Colonic mucosa (tissue), 4 donors: ENCODE data around the gene CEP170B. TPM values are rescaled to one million over a fixed set of nuclear protein-coding genes. Genes with fewer than 3 reads are reported as not detected.

Source experiments
- DNase-seq: peaks from one replicate; pipeline ENCODE4 v3.0.0-alpha.2; 2020
- H3K27ac ChIP-seq: fragments of 200-600 bp; one replicate; pipeline ENCODE4 v1.8.0; 2021
- H3K27me3 ChIP-seq: fragments of 200-600 bp; one replicate; pipeline ENCODE4 v1.8.0; 2021
- H3K36me3 ChIP-seq: fragments of 200-600 bp; one replicate; pipeline ENCODE4 v1.8.0; 2021
- H3K4me1 ChIP-seq: fragments of 200-600 bp; one replicate; pipeline ENCODE4 v1.8.0; 2021; ENCODE audit warnings: mild to moderate bottlenecking
- H3K4me3 ChIP-seq: fragments of 200-600 bp; one replicate; pipeline ENCODE4 v1.8.0; 2021
- H3K9ac ChIP-seq, 2 donors: one replicate each; pipeline ENCODE4 v1.7.0; 2013; ENCODE audit warnings: control low read depth in 2 of 2, low read depth in 2 of 2, low read length in 2 of 2
- H3K9me3 ChIP-seq: fragments of 200-600 bp; one replicate; pipeline ENCODE4 v1.8.0; 2021
- CTCF ChIP-seq: fragments of 200-600 bp; IDR thresholded peaks from one replicate; pipeline ENCODE4 v1.8.0; 2022; ENCODE audit warnings: antibody characterized with exemption, mild to moderate bottlenecking
- intact Hi-C: fragments of 100-400 bp; cut with DNase I; formaldehyde crosslinking; loops from one replicate; pipeline ENCODE4 v1.14.1; 2022
- total RNA-seq, 2 donors: library from RNA; stranded (reverse); fragmentation: NEBNext Ultra II Directional in 1 of 2; extraction: Animal tissue kit (Norgen Biotek cat#: 25700) in 1 of 2; gene quantifications; one replicate each; pipeline ENCODE4 v1.2.1, GENCODE V29; 2021
- donor health status: healthy.
- donor health status: DM: no; HTN: no; CAD: no.
- donor health status: DM: no; HTN: no; CAD: no.

CEP170B gene
- total RNA-seq, 2 donors from 2014 or later, result 57.2 to 110 TPM

- intact Hi-C loops, result no loop called here
- H3K4me3 ChIP-seq, result no peak overlapping the region
- no peak for DNase-seq
Measured at GRCh38 chr14:104877806-104878550, 12.9 kb downstream of the CEP170B start.

GRCh38 chr14:104878582-104878981 is 13.5 kb downstream of the CEP170B start:
- Histone ChIP-seq H3K9ac (no peak overlapping the region), H3K9me3 (no peaks in the 10 kb centered on the region), H3K27me3 (no peaks in the 10 kb centered on the region), H3K4me1 (no peaks in the 10 kb centered on the region), H3K36me3 (peaks cover 6% of the 10 kb centered on the region), H3K27ac (no peak overlapping the region), H3K4me3 (no peak overlapping the region)
- intact Hi-C loops, result no loop called here
- no peak for DNase-seq
- no peak for TF ChIP-seq CTCF

More at GRCh38 chr14:104877806-104878550, 12.9 kb downstream of the CEP170B start:
- no peak for TF ChIP-seq CTCF
- Histone ChIP-seq H3K4me1 (no peaks in the 10 kb centered on the region), H3K9ac (no peak overlapping the region), H3K9me3 (no peaks in the 10 kb centered on the region), H3K27me3 (no peaks in the 10 kb centered on the region), H3K27ac (no peak overlapping the region), H3K36me3 (peaks cover 6% of the 10 kb centered on the region)

- no peak overlapping the region for H3K9ac ChIP-seq
- H3K4me3 ChIP-seq, result no peak overlapping the region
- no peak for TF ChIP-seq CTCF
- no peaks in the 10 kb centered on the region for H3K27me3 ChIP-seq
- no peak for DNase-seq
- no peaks in the 10 kb centered on the region for H3K4me1 ChIP-seq
- intact Hi-C loops, result no loop called here
- peaks cover 9% of the 10 kb centered on the region for H3K36me3 ChIP-seq
- H3K27ac ChIP-seq, result no peak overlapping the region
- H3K9me3 ChIP-seq, result no peaks in the 10 kb centered on the region
Measured at GRCh38 chr14:104879201-104879982, 14.3 kb downstream of the CEP170B start.

GRCh38 chr14:104879983-104880565 is 15.0 kb downstream of the CEP170B start:
- DNase-seq, result no peak
- H3K9ac ChIP-seq, result no peak overlapping the region
- H3K9me3 ChIP-seq, result no peaks in the 10 kb centered on the region
- H3K36me3 ChIP-seq, result peaks cover 9% of the 10 kb centered on the region
- no peak for TF ChIP-seq CTCF
- intact Hi-C loops, result no loop called here
- H3K4me3 ChIP-seq, result no peak overlapping the region
- H3K4me1 ChIP-seq, result no peaks in the 10 kb centered on the region
- no peaks in the 10 kb centered on the region for H3K27me3 ChIP-seq
- H3K27ac ChIP-seq, result no peak overlapping the region

- H3K4me1 ChIP-seq, result no peaks in the 10 kb centered on the region
- intact Hi-C loops, result no loop called here
- H3K4me3 ChIP-seq, result no peak overlapping the region
- H3K9me3 ChIP-seq, result no peaks in the 10 kb centered on the region
- no peak for TF ChIP-seq CTCF
- H3K36me3 ChIP-seq, result peaks cover 9% of the 10 kb centered on the region
- no peak overlapping the region for H3K9ac ChIP-seq
- DNase-seq, result no peak
- no peaks in the 10 kb centered on the region for H3K27me3 ChIP-seq
- H3K27ac ChIP-seq, result no peak overlapping the region
Measured at GRCh38 chr14:104880584-104881210, 15.6 kb downstream of the CEP170B start.
